ENCODE data around the gene CACNG1.
"Not testable (repeated sequence)": the region's sequence is repeated elsewhere in the genome, so short reads cannot be mapped to it uniquely, and the experiment has no call there.

The CACNG1 gene

GRCh38 chr17:67095803-67096202 is 51.4 kb downstream of the CACNG1 start:
- 0 out of 2 replicates have a peak, but pooled peaks cover 3% of the 10 kb centered on the region for H4K20me1 ChIP-seq (ENCODE audit: insufficient read depth, low read length)
- H3K36me3 ChIP-seq (ENCODE audit: insufficient read depth, low read length) = peaks cover 21% of the 10 kb centered on the region; the same call in 1 of the 2 replicates
- H3K9me3 ChIP-seq (ENCODE audit: insufficient read depth, low read length, severe bottlenecking) = no peaks in the 10 kb centered on the region
- H3K79me2 ChIP-seq (ENCODE audit: insufficient read depth, low read length) = peaks cover 20% of the 10 kb centered on the region
- H3K27ac ChIP-seq (ENCODE audit: low read length) = no peak overlapping the region
- H3K4me1 ChIP-seq (ENCODE audit: insufficient read depth, low read length) = no peaks in the 10 kb centered on the region
- H3K9ac ChIP-seq (ENCODE audit: low read depth, low read length) = no peak overlapping the region
- no peak overlapping the region for H3K4me2 ChIP-seq (ENCODE audit: insufficient read depth, low read length)
- ATAC-seq (ENCODE audit: insufficient read depth, low read depth) = no peak
- TF ChIP-seq EZH2 (IDR thresholded peaks at IDR 0.05; ENCODE audit: borderline replicate concordance, low read depth, low read length, severe bottlenecking) = no peak
- TF ChIP-seq, protein P1, sequence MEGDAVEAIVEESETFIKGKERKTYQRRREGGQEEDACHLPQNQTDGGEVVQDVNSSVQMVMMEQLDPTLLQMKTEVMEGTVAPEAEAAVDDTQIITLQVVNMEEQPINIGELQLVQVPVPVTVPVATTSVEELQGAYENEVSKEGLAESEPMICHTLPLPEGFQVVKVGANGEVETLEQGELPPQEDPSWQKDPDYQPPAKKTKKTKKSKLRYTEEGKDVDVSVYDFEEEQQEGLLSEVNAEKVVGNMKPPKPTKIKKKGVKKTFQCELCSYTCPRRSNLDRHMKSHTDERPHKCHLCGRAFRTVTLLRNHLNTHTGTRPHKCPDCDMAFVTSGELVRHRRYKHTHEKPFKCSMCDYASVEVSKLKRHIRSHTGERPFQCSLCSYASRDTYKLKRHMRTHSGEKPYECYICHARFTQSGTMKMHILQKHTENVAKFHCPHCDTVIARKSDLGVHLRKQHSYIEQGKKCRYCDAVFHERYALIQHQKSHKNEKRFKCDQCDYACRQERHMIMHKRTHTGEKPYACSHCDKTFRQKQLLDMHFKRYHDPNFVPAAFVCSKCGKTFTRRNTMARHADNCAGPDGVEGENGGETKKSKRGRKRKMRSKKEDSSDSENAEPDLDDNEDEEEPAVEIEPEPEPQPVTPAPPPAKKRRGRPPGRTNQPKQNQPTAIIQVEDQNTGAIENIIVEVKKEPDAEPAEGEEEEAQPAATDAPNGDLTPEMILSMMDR (IDR thresholded peaks at IDR 0.05; ENCODE audit: borderline replicate concordance, extremely low read depth, low read length, poor library complexity, severe bottlenecking) = no peak
- DNase-seq = no peak
- no peak overlapping the region for H3K4me3 ChIP-seq (ENCODE audit: low read depth in 1 of 2, low read length in 2 of 2)
- no peak overlapping the region for H2AFZ ChIP-seq (ENCODE audit: low read depth, low read length)
- H3K27me3 ChIP-seq (ENCODE audit: insufficient read depth, low read length, poor library complexity) = no peaks in the 10 kb centered on the region

DNA sequence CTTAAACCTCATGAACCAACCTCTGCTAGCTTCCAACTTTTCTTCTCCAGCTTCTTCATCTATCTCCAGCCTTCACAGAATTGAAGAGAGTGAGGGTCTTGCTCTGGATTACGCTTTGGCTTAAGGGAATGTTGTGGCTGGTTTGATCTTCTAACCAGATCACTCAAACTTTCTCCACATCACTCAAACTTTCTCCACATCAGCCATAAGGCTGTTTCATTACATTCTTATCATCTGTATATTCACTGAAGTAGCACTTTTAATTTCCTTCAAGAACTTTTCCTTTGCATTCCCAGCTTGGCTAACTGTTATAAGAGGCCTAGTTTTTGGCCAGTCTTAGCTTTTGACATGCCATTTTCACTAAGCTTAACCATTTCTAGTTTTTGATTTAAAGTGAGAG is 52.3 kb downstream of the CACNG1 start:
- Histone ChIP-seq H3K4me3 (ENCODE audit: low read depth in 1 of 2, low read length in 2 of 2) (no peak overlapping the region), H3K79me2 (ENCODE audit: insufficient read depth, low read length) (peaks cover 20% of the 10 kb centered on the region), H2AFZ (ENCODE audit: low read depth, low read length) (no peak overlapping the region), H3K9ac (ENCODE audit: low read depth, low read length) (no peak overlapping the region), H3K4me2 (ENCODE audit: insufficient read depth, low read length) (no peak overlapping the region), H3K9me3 (ENCODE audit: insufficient read depth, low read length, severe bottlenecking) (no peaks in the 10 kb centered on the region), H4K20me1 (ENCODE audit: insufficient read depth, low read length) (0 out of 2 replicates have a peak, but pooled peaks cover 3% of the 10 kb centered on the region), H3K36me3 (ENCODE audit: insufficient read depth, low read length) (peaks cover 21% of the 10 kb centered on the region; the same call in 1 of the 2 replicates), H3K27me3 (ENCODE audit: insufficient read depth, low read length, poor library complexity) (no peaks in the 10 kb centered on the region), H3K27ac (ENCODE audit: low read length) (no peak overlapping the region), H3K4me1 (ENCODE audit: insufficient read depth, low read length) (no peaks in the 10 kb centered on the region)
- TF ChIP-seq, protein P1 (IDR thresholded peaks at IDR 0.05; ENCODE audit: borderline replicate concordance, extremely low read depth, low read length, poor library complexity, severe bottlenecking) = no peak
- TF ChIP-seq EZH2 (IDR thresholded peaks at IDR 0.05; ENCODE audit: borderline replicate concordance, low read depth, low read length, severe bottlenecking) = no peak
- no peak for DNase-seq
- ATAC-seq (ENCODE audit: insufficient read depth, low read depth) = no peak

DNA sequence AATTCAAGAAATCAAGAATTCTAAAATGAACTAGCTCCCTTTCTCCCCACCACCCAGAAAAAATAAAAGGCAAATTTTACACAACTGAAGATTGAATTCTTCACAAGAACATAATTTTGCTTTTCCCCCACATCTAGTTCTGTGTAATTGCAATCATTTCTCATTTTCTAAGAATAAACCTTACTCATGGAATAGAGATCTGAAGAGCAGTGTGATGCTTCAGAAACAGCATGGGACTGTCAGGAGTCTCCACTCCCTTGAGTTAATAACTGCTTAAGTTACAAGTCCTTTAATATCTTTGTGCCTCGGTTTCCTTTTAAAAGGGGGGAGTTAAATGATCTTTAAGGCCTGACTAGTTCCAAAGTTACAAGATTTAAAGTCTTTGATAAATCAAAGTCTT is 53.7 kb downstream of the CACNG1 start:
- H3K27ac ChIP-seq (ENCODE audit: low read length) = no peak overlapping the region
- H2AFZ ChIP-seq (ENCODE audit: low read depth, low read length) = no peak overlapping the region
- peaks cover 20% of the 10 kb centered on the region for H3K79me2 ChIP-seq (ENCODE audit: insufficient read depth, low read length)
- no peak for ATAC-seq (ENCODE audit: insufficient read depth, low read depth)
- H3K4me2 ChIP-seq (ENCODE audit: insufficient read depth, low read length) = no peak overlapping the region
- H3K27me3 ChIP-seq (ENCODE audit: insufficient read depth, low read length, poor library complexity) = no peaks in the 10 kb centered on the region
- H4K20me1 ChIP-seq (ENCODE audit: insufficient read depth, low read length) = peaks cover 7% of the 10 kb centered on the region; the same call in 1 of the 2 replicates
- H3K4me3 ChIP-seq (ENCODE audit: low read depth in 1 of 2, low read length in 2 of 2) = no peak overlapping the region
- H3K9me3 ChIP-seq (ENCODE audit: insufficient read depth, low read length, severe bottlenecking) = no peaks in the 10 kb centered on the region
- no peaks in the 10 kb centered on the region for H3K4me1 ChIP-seq (ENCODE audit: insufficient read depth, low read length)
- no peak for TF ChIP-seq EZH2 (IDR thresholded peaks at IDR 0.05; ENCODE audit: borderline replicate concordance, low read depth, low read length, severe bottlenecking)
- TF ChIP-seq, protein P1 (IDR thresholded peaks at IDR 0.05; ENCODE audit: borderline replicate concordance, extremely low read depth, low read length, poor library complexity, severe bottlenecking) = no peak
- DNase-seq = no peak
- H3K9ac ChIP-seq (ENCODE audit: low read depth, low read length) = no peak overlapping the region
- peaks cover 26% of the 10 kb centered on the region; the same call in 1 of the 2 replicates for H3K36me3 ChIP-seq (ENCODE audit: insufficient read depth, low read length)

- Histone ChIP-seq H3K79me2 (ENCODE audit: insufficient read depth, low read length) (peaks cover 14% of the 10 kb centered on the region), H3K36me3 (ENCODE audit: insufficient read depth, low read length) (peaks cover 61% of the 10 kb centered on the region)
- not testable (repeated sequence) for ATAC-seq (ENCODE audit: insufficient read depth, low read depth); H3K4me3 ChIP-seq (ENCODE audit: low read depth in 1 of 2, low read length in 2 of 2); H4K20me1 ChIP-seq (ENCODE audit: insufficient read depth, low read length); H2AFZ ChIP-seq (ENCODE audit: low read depth, low read length); H3K9ac ChIP-seq (ENCODE audit: low read depth, low read length); H3K9me3 ChIP-seq (ENCODE audit: insufficient read depth, low read length, severe bottlenecking); H3K4me2 ChIP-seq (ENCODE audit: insufficient read depth, low read length); DNase-seq; H3K27me3 ChIP-seq (ENCODE audit: insufficient read depth, low read length, poor library complexity); H3K27ac ChIP-seq (ENCODE audit: low read length); H3K4me1 ChIP-seq (ENCODE audit: insufficient read depth, low read length)
These were observed 60.3 kb downstream of the CACNG1 start for GRCh38 chr17:67104641-67105040.
